NCI-H526 (cell line): ENCODE data around the gene PRR18.
A peak's percentile ranks its signal among the peaks of the same experiment; 100 is the strongest.

Experiments
- DNase-seq, 2 experiments: peaks; one replicate each; lab custom pipeline; 2025; lab: John Stamatoyannopoulos, UW

Gene PRR18

DNA sequence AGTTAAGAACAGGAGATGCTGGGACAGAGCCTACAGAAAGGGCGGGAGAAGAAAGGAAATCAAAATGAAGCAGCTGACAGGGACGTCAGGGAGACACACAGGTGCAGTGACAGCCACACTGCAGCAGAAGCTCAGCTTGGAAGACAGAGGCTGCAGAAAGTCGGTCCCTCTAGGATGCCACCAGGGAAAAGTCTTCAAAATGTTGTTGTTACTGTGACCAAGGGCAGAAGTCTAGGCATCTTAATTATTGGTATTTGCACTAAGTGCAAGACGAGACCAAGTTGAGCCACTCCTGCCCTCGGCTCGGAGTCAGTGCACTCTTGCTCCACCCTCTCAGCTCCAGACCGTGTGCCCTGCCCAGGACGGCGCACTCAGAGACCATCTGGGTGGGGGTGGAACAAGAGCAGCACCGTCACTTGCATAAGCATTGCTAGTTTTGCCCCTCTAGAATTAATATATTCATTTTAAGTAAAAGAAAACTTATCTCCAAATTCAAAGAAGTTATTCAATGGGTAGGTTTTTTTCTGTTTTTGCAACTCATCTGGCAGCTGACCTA, 2.6 kb downstream of the PRR18 start:
- no peak for DNase-seq

DNA sequence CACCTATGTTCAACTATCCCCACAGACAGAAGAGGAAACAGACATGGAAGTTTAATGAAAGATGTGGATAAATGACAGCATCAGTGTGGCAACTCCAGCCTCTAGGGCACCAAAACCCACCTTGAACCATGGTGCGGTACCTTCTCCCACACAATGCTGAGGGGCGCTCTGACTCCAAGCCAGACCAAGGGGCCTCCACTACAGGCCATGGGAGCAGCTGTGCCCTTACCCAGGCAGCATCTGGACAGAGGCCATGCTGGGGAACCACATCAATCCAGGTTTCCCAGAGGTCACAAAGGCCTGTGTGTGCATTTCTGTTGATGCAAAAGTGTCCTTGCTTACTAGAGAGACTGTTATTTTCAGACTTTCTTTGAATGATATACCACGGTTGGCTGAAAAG, 4.1 kb downstream of the PRR18 start:
- DNase-seq = no peak

DNA sequence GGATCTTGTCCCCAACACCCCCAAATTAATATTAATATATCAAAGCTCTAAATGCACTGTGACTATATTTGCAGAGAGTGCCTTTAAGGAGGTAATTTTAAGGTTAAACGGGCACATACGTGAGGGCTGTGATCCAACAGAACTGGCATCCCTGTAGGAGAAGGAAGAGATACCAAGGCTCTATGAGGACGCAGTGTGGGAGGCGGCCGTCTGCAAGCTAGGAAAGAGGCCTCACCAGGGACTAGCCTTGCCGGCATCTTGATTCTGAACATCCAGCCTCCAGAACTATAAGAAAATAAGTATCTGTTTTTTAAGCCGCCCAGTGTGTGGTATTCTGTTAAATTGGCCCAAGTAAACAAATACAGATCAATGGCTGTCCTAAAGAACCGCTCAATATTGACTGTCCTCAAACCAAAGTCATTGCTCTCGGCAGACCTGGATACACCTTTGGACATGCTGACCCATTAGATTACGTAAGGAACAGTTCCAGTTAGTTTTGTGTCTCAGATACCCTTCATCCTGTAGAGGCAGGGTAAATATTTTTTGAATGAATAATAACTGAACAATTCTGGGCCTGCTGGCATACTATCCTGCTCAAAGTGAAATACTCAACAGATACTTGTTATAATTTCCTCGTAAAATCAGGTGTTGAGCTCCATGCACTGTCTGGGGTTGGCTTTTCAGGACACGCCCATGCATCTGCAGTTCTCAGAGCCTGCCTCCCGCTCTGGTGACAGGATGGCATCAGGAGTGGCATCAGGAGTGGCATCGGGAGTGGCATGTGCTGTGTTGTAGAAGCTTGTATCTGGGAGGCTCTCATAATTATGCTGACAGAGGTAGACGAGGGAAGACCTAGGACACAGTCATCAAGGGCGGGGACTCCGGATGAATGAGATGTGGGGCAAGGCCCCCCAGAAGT, 6.3 kb downstream of the PRR18 start:
- DNase-seq = no peak

DNA sequence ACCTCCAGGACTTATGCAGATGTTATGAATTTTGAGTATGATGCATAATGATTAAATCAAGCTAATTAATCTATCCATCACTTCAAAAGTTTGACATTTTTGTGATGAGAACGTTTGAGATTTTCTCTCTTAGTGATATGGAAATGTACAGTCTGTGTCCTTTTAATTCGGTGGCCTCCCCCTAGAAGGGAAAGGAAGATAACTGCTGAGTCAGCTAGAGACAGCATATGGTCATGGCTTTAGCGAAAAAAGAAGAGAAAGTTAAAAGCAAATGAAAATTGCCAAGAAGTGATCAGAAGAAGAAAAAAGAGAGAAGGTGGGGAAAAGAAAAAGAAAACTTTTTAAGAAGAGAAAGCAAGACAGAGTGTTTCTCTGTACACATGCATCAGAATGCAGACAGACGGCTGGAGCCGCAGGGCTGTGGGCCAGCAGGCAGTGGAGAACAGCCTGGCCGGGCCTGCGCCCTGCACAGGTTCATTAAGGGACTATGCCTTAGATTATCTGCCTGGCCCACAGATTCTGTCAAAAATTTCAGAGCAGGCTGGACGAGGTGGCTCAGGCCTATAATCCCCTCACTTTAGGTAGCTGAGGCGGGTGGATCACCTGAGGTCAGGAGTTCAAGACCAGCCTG, 7.7 kb downstream of the PRR18 start:
- no peak for DNase-seq

DNA sequence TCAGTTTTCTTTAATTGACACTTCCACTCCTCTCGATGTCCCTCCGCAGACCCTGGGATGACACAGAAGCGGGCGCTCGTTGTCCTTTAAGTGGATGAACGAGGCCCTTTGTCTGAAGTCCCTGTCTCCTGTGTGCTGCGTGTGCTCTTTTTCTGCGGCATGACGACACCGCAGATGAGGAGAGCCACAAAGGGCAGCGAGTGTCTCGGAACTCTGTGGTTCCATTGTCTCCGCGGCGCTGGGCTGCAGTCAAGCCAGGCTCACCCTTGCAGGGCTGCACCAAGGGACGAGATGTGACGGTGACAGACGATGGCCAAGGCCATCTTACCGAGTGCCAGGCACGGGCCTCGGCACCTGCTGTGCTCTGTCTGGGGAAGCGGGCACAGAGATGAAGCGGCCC, 10.6 kb downstream of the PRR18 start:
- DNase-seq = no peak

DNA sequence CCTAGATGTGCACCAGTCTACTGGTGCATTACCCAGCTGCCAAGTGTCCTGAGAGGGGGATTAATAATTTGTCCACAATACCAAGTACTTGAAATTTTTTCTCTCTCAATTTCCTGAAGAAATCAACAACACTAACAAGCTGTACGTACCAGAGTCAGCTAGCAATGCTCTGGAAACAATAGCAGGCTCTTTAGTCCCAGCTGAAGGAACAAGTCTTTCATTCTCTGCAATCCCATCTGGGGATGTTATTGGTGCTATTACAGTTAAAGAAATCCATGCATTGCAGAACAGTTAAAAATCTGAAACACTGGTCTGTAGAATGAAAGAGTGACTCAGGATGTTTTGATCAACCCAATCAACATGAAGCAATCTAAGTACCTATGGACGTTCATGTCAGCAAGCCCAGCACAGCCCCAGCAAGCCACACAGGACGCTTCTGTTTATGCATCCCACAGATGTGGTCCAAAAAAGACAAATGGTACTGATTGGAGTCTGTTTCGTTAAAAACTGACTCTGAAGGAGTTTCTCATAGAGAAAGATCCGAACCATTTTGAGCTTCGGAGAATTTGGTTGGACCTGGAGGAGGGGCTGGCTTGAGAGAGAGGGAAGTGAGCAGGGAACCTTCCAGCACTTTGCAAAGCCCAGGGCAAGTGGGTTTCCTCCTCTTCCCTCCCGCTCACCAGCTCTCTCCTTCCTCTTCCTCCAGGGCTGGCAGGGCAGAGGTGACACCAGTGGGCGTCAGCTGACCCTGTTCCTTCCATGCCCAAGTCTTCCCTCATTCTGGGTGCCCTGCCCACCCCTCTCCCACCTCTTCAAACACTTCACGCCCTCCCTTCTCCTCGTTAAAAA, 11.9 kb downstream of the PRR18 start:
- DNase-seq = no peak

DNA sequence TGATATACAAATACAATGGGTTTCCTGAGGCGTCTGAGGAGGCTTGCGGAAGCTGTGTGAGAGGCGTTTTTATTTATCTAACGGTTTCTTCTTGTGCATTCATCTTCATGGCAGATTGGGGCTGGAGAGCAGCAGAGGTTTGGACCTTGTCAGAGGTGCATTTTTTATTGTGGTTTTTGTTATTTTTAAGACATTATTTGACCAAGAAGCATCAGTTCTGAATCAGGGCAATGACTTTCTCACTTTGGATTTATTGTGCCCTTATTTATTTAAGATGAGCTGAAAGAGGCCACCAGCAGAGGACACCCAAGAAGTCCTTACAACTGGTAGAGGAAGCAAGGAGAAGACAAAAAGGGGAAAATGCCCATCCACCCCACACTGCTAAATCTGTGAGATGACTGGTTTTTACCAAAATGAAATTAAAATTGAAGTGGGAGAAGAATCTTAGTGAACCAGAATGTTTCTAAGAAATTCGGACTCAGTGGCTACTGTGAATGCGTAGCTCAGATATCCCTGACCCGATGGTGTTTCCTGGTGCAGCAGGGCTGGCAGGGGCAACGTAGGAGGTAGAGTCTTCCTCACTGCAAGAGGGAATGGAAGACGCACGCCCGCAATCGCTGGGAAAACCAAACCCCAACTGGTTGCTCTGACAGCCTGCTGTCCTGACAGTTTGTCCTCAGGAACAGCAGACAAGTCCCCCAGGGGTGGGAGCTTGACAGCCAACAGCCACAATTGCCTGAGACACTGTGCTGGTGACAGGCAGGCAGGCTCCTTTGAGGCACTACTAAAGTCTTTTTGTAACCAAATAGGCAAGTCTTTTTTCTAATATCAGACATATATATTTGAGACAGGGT, 14.2 kb downstream of the PRR18 start:
- DNase-seq = no peak

DNA sequence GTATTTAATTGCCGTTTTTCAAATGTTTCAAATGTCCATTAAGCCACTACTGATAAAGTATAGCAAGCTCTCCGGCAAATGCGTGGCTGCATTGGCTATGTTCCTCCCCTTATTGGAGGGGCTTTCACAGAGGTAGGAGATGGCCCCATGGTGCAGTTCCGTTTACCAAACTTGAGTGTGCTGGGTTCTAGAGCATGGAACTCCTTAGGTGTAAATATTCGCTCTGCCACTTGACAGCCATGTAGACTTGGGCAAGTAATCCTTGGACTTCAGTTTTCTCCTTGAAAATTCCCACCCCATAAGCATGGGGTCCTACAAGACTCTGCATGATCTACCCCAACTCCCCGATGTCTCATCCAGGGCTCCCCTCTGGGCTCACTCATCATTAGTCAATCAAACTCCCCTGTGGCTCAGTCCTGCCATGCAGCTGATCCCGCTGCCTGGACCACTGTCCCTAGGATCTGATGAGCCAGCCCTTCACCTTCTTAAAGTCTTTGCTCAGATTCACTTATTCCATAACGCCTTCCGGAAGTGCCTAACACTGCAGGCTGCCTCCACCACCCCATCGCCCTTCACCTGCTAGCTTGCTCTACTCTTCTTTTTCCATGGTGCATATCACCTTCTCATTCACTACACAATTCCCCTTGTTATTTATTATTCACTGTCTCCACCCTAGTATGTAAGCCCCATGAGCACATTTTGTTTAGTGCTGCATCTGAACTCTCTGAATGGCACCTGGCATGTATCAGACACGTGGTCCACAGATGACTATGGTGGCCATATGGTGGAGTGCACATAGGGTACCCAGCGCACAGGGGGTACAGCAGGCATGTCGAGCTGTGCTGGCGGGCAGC, 18.8 kb downstream of the PRR18 start:
- DNase-seq = no peak

DNA sequence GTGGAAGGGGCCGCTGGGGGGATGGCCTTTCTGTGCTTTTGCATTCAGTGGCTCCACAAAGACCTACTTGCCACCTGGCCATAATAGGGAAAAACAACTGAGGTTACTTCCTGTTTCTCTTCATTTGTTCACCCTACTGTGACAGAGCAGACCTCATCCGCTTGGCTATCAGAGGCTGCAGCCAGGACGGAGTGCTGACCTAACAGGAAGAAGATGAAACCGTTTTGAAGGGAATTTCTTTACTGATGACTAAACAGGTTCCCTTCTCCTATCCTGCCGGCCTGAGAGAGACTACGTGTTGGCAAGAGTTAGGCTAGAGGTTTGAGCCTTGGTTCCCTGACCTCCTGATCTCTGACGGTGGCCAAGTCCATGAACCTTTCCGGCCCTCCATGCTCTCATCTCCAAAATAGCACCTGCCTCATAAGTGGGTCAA, 21.3 kb downstream of the PRR18 start:
- no peak for DNase-seq

DNA sequence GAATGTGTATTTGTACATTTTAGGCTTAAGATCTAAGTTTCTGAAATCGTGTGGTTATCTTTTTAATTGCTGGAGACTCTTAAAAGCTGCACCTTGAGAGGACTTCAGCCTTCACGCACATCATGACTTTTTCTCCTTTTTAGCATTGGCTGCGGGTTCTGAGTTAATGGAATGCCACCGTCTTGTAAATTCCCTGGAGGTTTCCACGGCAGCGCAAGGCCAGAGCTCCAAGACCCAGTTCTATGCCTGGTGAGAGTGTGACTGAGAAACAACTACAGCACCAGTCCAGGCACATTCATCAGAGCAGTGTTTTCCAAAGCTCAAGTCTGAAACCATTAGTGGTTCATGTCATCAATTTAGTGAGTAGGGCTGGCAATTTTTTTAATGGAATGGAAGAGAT, 23.0 kb downstream of the PRR18 start:
- DNase-seq = no peak

DNA sequence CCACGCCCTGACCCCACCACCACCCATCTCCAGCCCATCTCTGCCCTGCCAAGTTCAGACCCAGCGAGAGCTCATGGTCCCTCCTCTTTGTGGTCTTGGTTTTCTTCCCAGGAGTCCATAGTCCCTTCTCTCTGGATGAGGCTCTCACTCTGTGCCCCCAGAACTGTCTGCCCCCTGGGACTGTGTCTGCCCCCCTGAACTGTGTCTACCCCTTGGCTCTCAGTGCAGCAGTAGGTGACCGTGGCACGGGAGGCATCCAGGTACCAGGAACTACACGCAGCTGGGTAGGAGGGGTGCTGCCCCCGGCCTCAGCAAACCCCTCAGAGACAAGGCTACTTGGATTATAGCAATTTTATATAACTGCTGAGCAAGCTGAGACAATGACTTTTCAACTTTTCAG, 23.6 kb downstream of the PRR18 start:
- no peak for DNase-seq

DNA sequence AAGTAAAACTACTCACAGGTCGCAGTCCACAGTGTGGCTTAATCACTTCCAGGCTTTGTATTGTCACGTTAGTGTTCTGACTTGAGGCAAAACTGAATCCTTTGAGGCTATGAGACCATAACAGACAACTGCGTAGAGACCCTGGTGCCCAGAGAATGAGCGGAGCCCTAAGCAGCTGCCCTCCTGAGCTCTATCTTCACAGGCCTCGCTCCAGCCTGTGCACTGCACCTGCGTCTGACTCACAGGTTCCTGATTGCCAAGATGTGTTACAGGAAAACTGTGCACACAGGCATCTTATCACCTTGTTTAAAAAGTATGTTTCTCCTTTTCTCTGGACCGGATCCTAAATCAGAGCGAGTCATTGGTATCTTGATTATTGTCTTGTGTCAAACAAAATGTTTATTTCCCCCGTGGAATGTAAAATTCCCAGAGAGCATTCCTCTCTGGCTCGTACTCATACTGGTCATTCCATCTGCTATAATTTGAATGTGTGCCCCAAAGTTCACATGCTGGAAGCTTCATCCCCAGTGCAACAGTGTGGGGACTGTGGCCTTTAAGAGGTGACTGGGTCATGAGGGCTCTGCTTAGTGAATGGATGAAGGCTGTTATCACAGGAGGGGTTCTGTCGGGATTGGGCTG, 25.7 kb downstream of the PRR18 start:
- no peak for DNase-seq

DNA sequence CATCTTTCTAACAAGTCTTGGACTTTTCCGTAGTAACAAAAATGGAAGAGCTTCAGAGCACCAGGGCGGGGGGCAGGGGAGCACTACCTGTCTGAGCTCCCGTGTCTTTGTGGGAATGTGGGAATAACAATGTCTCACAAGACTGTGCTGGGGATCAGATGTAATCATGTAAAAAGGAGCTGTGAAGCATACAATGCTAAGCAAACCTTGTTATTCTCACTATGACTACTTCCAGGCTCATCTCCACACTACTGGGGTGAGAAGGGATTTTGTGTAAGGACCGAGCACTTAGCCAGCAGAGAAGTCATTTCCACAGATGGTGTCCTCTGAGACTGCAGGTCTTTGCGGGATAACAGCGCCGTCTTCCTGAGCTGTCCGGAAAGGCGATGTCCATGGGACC, 27.1 kb downstream of the PRR18 start:
- DNase-seq = no peak

DNA sequence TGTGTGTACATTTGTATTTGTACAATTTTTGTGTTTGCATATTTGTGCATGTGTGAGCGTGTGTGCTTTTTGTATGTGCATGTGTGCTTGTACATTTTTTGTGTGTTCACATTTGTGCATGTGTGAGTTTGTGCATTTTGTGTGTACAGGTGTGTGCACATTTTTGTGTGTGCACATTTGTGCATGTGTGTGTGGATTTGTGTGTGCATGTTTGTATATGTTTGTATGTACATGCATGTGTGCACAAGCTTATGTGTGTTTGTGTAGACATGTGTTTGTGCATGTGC, 28.9 kb downstream of the PRR18 start:
- no peak for DNase-seq

DNA sequence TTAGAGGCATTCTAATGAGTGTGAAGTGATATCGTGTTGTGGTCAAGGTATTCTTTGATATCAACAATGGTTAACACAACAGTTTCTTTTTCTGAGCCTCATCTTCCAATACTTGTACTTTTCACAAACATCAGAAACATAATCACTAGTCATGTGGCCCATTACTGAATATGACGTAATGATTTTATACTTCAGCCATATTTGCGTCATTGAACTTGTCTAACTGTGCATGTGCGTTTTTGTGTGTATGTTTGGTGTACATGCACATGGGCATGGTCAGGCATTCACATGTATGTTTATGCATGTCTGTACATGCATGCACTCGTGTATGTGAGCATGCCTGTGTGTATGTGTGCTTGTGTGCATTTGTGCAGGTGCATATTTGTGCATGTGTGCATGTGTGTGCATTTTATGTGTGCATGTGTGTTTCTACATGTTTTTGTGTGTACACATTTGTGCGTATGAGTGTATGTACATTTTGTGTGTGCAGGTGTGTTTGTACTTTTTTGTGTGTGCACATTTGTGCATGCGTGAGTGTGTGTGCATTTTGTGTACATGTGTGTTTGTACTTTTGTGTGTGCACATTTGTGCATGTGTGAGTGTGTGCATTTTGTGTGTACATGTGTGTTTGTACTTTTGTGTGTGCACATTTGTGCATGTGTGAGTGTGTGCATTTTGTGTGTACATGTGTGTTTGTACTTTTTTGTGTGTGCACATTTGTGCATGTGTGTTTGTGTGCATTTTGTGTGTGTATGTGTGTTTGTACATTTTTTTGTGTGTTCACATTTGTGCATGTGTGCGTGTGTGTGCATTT, 29.4 kb downstream of the PRR18 start:
- DNase-seq = no peak

DNA sequence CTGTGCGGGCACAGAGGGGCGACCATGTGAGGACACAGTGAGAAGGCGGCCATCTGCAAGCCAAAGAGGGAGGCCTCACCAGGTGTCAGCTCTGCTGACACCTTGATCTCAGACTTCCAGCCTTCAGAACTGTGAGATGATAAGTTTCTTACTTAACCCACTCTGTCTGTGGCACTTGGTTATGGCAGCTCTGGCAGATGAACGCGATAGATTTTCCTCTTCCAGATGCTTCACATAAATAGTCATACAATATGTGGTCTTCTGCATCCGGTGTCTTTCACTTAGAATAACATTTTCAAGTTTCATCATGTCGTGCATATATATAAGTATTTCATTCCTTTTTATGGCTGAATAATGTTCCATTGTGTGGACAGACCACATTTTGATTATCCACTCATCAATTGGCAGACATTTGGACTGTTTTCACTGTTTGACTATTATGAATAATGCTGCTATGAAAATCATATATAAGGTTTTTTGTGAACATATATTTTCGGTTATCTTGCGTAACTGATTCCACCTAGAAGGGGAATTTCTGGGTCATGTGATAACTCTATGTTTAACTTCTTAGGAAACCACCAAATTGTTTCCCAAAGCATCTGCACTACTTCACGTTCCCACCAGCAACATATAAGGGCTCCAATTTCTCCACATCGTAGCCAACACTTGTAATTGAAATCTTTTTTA, 30.2 kb downstream of the PRR18 start:
- no peak for DNase-seq

DNA sequence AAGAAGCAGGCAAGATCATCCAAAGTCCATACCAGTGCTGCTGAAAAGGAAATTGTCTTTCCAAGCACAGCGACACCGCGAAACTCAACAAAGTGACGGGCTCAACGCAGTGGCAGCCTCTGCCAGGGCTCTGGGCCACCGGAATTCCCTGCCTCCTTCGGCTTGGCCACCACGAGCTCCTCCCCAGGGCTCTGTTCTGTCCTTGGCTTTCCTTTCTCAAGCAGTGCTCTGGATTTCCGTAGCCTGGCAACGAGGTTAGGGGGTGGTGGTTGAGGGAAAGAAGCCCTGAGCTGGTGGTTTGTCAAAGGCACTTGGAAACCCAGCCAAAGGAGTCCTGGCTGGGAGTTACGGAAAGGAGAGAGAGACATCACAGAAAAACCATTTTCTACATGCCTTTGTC, 31.2 kb downstream of the PRR18 start:
- DNase-seq = no peak

DNA sequence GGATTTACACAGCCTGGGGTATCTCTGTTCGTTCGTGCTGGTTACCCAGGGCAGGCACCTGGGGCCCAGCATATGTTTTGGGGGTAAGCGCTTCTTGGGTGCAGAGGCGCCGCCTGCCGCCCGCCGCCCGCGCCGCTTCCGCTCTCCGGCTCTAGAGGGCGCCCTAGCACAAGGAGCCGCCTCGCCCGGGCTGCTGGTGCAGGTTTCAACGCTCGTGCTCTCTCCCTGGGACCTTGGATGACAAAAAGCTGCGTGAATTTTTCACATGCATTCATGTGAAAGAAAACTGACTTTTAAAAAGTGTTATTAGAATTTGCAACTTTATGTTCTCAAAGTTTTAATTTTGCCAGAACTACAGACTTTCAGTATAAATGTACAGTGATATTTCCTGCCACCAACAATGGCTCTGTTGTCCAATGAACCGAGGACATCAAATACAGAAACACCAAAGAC, 32.5 kb downstream of the PRR18 start:
- peak in 1 of 2 experiments; percentile 61 for DNase-seq
